Measurements from ENCODE around the gene MPHOSPH10.
"Not testable (repeated sequence)": the region's sequence is repeated elsewhere in the genome, so short reads cannot be mapped to it uniquely, and the experiment has no call there.

MPHOSPH10 gene, protein sequence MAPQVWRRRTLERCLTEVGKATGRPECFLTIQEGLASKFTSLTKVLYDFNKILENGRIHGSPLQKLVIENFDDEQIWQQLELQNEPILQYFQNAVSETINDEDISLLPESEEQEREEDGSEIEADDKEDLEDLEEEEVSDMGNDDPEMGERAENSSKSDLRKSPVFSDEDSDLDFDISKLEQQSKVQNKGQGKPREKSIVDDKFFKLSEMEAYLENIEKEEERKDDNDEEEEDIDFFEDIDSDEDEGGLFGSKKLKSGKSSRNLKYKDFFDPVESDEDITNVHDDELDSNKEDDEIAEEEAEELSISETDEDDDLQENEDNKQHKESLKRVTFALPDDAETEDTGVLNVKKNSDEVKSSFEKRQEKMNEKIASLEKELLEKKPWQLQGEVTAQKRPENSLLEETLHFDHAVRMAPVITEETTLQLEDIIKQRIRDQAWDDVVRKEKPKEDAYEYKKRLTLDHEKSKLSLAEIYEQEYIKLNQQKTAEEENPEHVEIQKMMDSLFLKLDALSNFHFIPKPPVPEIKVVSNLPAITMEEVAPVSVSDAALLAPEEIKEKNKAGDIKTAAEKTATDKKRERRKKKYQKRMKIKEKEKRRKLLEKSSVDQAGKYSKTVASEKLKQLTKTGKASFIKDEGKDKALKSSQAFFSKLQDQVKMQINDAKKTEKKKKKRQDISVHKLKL

DNA sequence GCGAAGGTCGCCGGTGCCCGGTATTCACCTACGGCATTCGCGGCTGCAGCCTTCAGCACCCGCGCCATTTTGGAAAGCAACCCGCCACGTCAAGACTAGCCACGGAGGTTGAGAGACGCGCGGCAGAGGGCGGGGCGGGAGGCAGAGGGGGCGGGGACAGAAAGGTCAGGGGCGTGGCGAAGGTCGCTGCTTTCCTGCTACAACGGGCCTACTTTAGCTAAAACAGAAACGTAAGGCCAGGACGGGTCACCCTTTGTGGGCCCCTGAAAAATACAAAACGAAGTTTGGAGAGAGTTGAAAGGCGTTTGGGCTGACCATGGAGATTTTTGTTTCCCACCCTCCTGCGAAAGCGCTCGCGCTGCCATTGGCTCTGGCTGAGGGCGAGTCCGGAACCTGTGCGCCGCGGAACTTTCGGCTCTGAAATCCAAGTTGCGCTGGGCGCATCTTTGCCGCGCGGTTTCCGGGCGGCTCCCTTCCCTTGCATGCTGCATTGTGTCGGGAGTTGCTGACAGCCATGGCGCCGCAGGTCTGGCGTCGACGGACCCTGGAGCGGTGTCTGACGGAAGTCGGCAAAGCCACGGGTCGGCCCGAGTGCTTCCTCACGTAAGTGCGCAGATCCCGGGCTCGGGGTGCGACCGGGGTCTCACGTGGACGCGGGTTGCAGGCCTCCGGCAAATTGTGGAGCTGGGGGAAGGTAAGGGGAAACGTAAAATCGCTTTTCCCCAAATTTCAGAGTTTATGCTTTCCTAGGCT lies at the start of gene MPHOSPH10, which contains the start of gene MCEE:
MPHOSPH10 (plus strand) TSS at position 483 of the 753 bp plus-strand sequence; CDS start at position 515, 32 bp downstream.
MCEE (minus strand) TSS at position 78 of the 753 bp plus-strand sequence; CDS start at position 68, 10 bp downstream.
- peak; percentile 78 to 85 (median 82) for DNase-seq (ENCODE audit: low read depth in 4 of 4, low spot score in 1 of 4)

DNA sequence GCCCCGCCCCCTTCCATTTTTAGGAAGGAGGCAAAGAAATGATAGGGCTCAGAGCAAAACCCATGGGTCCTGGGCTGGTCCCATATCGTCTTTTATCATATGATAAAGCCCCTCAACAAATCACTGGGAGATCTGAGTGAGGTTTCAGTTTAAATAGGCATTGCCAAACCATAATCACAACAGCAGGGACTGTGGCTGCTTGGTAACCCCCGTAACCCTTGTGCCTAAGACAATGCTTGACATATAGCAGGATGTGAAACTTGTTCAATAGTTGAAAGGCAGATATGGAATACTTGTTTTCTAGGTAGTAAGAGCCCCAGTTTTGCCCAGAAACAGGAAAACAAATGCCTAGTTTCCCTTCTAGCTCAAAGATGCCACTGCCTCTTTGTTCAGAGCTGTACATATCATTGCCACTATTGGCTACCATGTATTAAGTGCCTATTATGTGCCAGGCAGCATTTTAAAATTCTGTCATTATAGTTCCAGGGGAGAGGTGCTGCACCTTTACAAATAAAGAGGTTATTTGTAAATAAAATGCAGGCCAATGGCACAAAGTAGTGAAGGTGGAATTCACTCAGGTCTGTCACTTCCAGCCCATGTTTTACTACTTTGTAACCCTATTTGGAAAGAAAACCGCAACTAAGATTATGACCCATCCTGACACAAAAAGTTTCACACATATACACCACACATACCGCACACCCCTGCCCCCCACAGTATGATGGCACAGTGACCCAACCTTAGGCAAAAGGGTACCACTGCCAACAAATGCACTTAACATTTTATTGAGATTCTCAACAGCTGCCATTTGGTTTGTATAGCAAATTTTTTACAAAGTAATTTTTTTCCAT lies 47.8 kb upstream of the MPHOSPH10 start:
- peak in 1 of 4 experiments; percentile 45 for DNase-seq (ENCODE audit: low read depth in 4 of 4, low spot score in 1 of 4)

DNA sequence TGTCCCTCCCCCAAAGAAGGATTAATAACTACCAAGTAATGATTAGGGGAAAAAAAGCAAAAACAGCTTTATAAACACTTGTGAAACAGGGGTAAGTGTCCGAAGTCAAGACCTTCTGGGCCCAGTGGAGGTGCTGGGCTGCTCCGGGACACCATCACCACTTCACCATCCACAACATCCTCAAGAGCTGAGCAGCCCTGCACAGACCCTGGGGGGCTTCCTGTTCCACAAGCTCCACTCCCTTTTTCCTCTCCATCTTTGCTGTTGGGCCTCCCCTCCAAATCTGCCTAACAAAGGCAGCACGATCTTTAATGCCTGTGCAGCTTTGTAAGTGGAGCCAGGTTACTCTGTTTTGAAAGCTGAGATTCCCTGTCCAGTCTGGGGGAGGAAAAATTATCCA lies 47.1 kb upstream of the MPHOSPH10 start:
- DNase-seq (ENCODE audit: low read depth in 4 of 4, low spot score in 1 of 4) = not testable (repeated sequence)

DNA sequence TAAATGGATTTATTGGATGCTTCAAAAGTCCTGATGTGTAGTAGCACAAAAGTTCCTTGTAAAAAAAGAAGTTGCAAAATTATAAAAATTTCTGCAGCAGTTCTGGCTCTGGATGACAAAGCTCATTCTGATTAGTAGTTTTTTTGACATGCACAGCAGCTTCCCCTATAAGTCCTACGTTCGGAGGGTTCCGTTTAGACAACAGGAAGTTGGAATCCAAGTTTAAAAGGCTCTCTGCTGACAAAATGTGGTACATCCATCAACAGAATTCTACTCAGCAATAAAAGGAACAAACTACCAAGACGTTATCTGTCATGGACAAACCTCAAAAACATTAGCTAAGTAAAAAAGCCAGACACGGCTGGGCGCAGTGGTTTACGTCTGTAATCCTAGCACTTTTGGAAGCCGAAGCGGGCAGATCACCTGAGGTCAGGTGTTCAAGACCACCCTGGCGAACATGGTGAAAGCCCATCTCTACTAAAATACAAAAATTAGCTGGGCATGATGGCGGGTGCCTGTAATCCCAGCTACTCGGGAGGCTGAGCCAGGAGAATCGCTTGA lies 46.6 kb upstream of the MPHOSPH10 start:
- DNase-seq (ENCODE audit: low read depth in 4 of 4, low spot score in 1 of 4) = not testable (repeated sequence)

DNA sequence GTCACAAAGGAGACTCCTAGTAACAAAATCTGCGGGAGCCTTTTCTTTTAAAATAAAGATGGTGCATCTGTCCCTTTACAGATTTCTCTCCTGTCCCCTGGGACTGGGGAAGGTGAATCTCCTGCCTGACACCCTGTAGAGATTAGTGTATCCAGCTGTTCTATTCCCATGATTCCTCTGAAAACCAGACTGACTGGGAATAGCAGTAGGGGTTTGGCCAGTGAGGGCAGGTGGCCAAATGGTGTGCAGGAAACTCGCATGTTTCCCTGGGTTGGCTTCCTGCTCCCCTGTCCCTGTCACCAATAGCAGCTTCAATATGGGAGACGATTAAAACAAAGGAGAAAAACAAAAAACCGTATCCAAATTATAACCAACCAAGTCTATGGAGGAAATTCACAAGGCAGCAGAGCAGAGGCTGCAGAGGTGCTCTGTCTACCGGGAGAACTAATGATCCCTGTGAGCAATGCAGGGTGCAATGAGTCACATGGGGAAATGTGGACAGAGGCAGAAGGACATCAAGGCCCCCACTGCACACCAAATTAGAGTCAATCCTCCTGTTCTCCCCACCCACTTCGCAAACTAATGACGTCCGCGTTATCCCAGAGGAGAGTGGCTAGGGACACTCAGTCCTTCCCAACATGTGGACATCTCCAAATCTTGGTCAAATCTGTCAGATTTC lies 45.0 kb upstream of the MPHOSPH10 start:
- not testable (repeated sequence) for DNase-seq (ENCODE audit: low read depth in 4 of 4, low spot score in 1 of 4)

DNA sequence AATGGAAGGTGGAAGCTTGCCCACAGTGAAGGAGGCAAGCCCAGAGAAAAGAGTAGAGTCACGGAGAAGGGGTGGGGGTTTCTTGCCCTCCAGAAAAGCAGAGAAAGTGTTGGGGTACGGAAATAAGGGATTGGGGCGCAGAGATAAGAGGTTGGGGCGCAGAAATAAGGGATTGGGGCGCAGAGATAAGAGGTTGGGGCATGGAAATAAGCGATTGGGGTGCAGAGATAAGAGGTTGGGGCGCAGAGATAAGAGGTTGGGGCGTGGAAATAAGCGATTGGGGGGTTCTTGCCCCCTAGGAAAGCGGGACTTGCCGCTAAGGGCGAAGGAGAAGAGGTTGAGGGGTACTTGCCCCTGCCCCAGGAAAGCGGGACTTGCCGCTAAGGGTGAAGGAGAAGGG lies 41.0 kb upstream of the MPHOSPH10 start:
- DNase-seq (ENCODE audit: low read depth in 4 of 4, low spot score in 1 of 4) = not testable (repeated sequence)

DNA sequence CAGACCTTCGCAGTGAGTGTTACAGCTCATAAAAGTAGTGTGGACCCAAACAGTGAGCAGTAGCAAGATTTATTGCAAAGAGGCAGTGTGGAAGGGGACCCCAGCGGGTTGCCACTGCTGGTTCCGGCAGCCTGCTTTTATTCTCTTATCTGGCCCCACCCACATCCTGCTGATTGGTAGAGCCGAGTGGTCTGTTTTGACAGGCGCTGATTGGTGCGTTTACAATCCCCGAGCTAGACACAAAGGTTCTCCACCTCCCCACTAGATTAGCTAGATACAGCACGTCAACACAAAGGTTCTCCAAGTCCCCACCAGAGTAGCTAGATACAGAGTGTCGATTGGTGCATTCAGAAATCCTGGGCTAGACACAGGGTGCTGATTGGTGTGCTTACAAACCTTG lies 38.6 kb upstream of the MPHOSPH10 start:
- not testable (repeated sequence) for DNase-seq (ENCODE audit: low read depth in 4 of 4, low spot score in 1 of 4)

DNA sequence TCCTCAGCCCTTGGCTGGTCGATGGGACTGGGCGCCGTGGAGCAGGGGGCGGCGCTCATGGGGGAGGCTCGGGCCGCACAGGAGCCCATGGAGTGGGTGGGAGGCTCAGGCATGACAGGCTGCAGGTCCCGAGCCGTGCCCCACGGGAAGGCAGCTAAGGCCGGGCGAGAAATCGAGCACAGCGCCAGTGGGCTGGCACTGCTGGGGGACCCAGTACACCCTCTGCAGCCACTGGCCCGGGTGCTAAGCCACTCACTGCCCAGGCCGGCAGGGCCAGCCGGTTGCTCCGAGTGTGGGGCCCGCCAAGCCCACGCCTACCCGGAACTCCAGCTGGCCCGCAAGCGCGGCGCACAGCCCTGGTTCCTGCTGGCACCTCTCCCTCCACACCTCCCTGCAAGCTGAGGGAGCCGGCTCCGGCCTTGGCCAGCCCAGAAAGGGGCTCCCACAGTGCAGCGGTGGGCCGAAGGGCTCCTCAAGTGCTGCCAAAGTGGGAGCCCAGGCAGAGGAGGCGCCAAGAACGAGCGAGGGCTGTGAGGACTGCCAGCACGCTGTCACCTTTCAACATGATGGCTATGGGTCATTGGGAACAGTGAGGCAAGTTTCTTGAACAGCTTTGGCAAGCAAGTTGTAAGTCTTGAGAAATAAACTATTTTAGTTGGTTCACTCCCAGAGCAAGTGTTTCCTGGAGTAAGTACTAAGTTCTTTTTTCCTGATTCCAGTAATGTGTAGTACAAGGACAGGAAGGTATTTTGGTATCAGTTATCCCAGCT lies 37.8 kb upstream of the MPHOSPH10 start:
- DNase-seq (ENCODE audit: low read depth in 4 of 4, low spot score in 1 of 4) = not testable (repeated sequence)

DNA sequence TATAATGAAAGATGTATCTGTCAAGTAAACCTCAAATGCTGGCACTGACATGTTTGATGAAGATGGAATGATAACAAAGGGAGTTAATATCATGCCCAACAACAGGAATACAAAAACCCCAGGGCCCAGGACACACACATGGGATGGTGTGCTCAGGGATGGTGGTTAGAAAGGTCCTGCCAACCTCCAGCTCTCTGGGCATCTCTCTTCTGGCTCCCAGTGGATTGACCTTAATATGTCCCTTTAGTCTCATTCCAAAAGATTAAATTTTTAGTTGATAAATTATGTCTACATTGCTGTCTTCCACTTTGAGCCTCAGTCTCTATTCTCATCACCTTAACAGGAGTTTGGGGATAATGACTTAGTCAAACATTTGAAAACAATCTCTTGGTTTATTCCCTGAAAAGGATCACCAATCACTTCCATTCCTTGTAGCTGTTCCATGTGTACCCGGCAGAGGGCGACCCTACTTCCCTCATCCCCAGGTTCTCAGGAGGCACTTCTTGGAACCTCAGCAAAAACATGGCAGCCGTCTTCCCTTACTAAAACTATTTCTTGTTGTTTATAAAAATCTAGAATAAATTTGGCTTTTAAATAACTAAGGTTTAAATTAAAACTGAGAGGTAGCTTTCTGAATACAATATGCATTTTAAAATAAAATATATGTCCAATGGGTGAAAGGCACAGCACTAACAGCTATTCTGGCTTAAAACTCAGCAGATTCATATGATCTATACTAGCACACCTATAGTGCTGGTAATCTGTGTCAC lies 30.1 kb upstream of the MPHOSPH10 start:
- DNase-seq (ENCODE audit: low read depth in 4 of 4, low spot score in 1 of 4) = peak in 3 of 4 experiments; percentile 2 to 25 (median 13)

DNA sequence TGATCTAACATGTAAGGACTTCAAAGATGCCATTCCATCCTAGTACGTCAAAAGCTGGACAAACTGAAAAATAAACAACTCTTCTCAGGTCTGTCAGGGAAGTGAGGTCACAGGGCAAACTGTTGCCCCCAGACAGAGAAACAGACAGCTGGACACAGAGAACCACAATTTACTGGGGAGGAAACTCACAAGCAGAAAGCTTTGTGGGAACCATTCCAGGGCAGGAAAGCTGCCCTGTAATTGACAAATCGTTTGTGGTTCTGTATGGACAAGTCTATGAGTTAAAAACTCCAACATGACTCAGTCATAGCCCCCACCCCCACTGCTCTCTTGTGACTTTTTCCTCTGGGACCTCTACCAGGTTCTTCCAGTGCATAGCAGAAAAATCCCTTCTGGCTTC lies 28.8 kb upstream of the MPHOSPH10 start:
- no peak for DNase-seq (ENCODE audit: low read depth in 4 of 4, low spot score in 1 of 4)

DNA sequence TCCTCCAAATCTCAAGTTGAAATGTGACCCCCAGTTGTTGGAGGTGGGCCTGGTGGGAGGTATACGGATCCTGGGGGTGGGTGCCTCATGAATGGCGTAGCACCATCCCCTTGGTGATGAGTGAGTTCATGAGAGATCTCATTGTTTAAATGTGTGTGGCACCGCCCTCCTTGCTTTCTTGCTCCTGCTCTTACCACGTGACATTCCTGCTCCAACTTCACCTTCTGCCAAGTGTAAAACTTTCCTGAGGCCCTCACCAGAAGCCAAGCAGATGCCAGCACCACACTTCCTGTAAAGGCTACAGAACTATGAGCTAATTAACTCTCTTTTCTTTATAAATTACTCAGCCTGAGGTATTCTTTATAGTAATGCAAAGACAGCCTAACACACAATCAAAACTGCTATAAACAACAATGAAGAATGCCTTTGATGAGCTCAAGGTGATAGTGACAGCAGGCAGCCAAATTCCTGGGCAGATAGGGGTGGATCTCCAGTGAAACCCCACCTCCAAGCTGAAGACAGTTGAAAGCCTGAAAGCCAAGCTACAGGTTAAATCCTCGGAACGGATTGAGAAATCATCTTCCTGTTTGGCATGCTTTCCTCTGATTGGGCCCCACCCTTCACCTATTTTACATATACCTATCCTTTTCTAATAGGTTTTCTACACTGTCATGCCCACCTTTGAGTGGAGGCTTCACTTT lies 27.3 kb upstream of the MPHOSPH10 start:
- no peak for DNase-seq (ENCODE audit: low read depth in 4 of 4, low spot score in 1 of 4)

DNA sequence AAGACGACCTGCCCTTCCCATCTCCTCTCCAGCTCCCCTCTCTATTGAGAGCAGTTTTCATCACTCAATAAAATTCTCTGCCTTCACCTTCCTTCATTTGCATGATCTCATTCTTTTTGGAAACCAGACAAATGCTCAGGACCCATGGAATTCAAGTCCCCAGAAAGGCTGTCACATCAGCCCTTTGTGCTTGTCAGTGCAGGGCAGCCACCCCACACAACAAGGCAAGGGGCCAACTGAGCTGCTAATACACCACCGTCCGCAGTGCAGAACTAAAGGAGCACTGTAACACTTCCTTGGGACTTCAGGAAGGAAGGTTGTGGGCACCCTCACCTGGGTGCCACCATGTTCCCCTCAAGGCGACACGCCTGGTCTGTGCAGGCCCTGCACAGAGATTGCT lies 26.6 kb upstream of the MPHOSPH10 start:
- no peak for DNase-seq (ENCODE audit: low read depth in 4 of 4, low spot score in 1 of 4)

DNA sequence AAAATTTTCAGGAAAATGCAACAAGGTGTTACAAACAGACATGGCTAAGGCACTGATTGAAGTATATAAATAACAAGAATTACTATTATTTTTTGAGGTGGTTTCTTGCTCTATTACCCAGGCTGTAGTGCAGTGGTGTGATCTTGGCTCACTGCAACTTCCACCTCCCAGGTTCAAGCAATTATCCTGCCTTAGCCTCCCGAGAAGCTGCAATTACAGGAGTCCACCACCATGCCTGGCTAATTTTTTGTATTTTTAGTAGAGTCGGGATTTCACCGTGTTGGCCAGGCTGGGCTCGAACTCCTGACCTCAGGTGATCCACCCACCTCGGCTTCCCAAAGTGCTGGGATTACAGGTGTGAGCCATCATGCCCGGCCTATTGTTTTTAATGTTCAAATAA lies 24.0 kb upstream of the MPHOSPH10 start:
- DNase-seq (ENCODE audit: low read depth in 4 of 4, low spot score in 1 of 4) = not testable (repeated sequence)

DNA sequence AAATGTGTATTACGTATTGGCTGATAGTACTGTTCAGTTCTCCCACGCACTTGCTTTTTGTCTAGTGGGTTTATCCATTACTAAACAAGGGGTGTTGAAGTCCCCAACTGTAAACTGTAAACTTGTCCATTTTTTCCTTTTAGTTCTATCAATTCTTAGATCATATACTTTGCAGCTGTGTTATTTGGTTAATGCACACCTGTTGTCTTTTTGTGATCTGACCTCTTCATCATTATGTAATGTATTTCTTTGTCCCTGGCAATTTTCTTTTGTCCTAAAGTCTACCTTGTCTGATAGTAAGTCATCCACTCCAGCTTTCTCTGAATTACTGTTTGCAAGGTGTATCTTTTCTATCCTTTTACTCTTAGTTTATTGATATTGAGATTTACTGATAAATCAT lies 22.3 kb upstream of the MPHOSPH10 start:
- DNase-seq (ENCODE audit: low read depth in 4 of 4, low spot score in 1 of 4) = no peak

DNA sequence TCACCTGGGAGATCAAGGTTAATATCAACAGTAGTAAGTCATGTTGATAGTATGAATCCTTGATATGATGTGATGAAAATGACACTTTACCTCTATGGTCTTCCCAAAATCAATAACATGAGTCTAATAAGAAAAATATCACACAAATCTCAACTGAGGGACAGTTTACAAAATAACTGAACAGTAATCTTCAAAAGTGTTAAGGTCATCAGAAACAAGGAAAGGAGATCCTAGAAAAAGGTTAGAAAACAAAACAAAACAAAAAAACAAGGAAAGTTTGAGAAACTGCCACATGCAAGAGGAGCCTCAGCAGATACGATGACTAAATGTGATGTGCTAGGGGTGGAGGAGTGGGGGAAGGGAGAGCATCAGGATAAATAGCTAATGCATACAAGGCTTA lies 16.6 kb upstream of the MPHOSPH10 start:
- DNase-seq (ENCODE audit: low read depth in 4 of 4, low spot score in 1 of 4) = no peak

DNA sequence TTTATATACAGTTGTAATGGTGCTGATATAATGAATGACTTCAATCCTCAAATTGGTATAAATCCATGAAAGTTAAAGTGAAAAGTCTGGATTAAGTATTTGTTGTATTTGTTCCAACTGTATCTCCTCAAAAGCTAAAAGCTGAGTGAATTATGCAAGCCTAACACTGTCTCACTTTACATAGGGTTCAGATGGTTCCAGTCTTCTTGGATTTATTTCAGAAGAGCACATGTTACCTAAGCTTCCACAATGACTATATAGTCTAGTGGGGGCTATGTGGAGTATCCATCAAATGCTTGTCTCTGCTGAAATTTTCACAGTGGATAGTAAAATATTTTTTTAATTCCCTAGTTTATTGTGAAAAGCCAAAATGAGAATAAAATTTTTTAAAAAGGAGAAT lies 13.4 kb upstream of the MPHOSPH10 start:
- no peak for DNase-seq (ENCODE audit: low read depth in 4 of 4, low spot score in 1 of 4)

DNA sequence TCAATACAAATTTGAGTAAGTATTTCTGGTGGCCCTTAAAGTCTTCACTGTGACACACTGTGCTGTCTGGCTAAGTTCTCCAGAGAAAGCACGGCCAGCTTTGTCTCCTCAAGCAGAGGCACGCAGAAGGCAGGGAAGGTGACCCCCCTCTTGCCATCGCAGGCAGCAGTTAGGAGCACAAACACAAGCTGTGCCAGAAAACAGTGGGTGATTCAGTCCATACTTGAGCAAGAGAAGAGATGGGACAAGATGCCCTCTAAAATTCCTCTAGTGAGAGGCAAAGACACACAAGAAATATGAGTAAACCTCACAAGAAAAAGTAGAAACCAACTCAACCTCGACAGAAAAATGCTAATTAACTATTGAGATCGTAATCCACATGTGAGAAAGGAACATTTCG lies 10.2 kb upstream of the MPHOSPH10 start:
- DNase-seq (ENCODE audit: low read depth in 4 of 4, low spot score in 1 of 4) = no peak

DNA sequence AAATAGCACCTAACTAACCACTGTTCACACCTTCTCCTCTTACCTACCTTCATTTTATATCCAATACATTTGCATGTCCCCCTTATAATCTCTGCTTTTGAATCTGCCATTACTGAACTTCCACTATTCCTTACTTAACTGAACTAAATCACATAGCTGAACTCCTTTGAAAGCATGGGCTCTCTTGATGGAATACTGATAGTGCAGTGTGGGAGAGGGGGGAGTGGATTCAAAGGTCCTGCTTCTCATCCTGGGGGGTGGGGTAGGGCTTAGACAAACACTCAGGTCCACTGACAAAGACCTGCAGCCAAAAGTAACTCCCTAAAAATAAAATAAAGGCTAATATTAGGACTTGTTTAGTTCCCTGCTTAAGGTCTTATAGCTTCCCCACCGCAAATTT lies 9.0 kb upstream of the MPHOSPH10 start:
- DNase-seq (ENCODE audit: low read depth in 4 of 4, low spot score in 1 of 4) = no peak
